Measurements from ENCODE around the gene PSME3IP1.

GRCh38 chr16:57156351-57156703, 29.5 kb downstream of the PSME3IP1 start:
- TF ChIP-seq POLR2AphosphoS5 (IDR thresholded peaks at IDR 0.05): no peak
- no peak for TF ChIP-seq POLR2A (IDR thresholded peaks at IDR 0.05)
- TF ChIP-seq CTCF (IDR thresholded peaks at IDR 0.05): no peak
